C4-2B (cell line): ENCODE data around the gene PTCD3.

Experiments used
- H3K27ac ChIP-seq: fragments of 450-650 bp; 2 replicates; pipeline ENCODE4 v1.5.1; 2017
- CTCF ChIP-seq: fragments of 450-650 bp; conservative IDR thresholded peaks from 2 replicates; pipeline ENCODE4 v1.5.1; 2017; ENCODE audit warnings: mild to moderate bottlenecking
- ZFX ChIP-seq: fragments of 450-650 bp; IDR thresholded peaks from 2 replicates; pipeline ENCODE4 v1.6.1; 2017

The PTCD3 gene

GRCh38 chr2:86066915-86067314, 39.1 kb upstream of the PTCD3 start:
- no peak overlapping the region for H3K27ac ChIP-seq
- no peak for TF ChIP-seq ZFX
- no peak for TF ChIP-seq CTCF

GRCh38 chr2:86068136-86068588, 37.9 kb upstream of the PTCD3 start:
- H3K27ac ChIP-seq, result no peak overlapping the region
- TF ChIP-seq ZFX (no peak), CTCF (no peak)

- TF ChIP-seq CTCF (no peak), ZFX (no peak)
- H3K27ac ChIP-seq, result no peak overlapping the region
Observed at GRCh38 chr2:86068648-86069047, 37.4 kb upstream of the PTCD3 start.

- H3K27ac ChIP-seq, result no peak overlapping the region
- TF ChIP-seq CTCF, result no peak
- no peak for TF ChIP-seq ZFX
Observed at GRCh38 chr2:86069091-86069685, 36.8 kb upstream of the PTCD3 start.

- H3K27ac ChIP-seq, result no peak overlapping the region
- TF ChIP-seq CTCF, result no peak
- TF ChIP-seq ZFX, result no peak
Observed at GRCh38 chr2:86069783-86070339, 36.2 kb upstream of the PTCD3 start.

GRCh38 chr2:86070868-86071267, 35.2 kb upstream of the PTCD3 start:
- H3K27ac ChIP-seq, result no peak overlapping the region
- TF ChIP-seq CTCF (no peak), ZFX (no peak)

GRCh38 chr2:86072271-86072858, 33.7 kb upstream of the PTCD3 start:
- TF ChIP-seq CTCF, result no peak
- no peak for TF ChIP-seq ZFX
- peak overlapping the region; percentile 62 for H3K27ac ChIP-seq
